Heart left ventricle (tissue), 13 donors: ENCODE data around the gene SDSL.

Source experiments
- CTCF ChIP-seq, 12 donors: fragments of 200-600 bp; sonication (generic) in 4 of 12; IDR thresholded peaks; one replicate each; pipeline versions ENCODE4 v1.5.0 to v1.8.0; 2018 to 2022; ENCODE audit warnings: antibody characterized with exemption in 12 of 12, mild to moderate bottlenecking in 5 of 12
- POLR2A ChIP-seq, 2 donors: fragments of 450-650 bp; IDR thresholded peaks; one replicate each; pipeline ENCODE4 v1.6.1; 2017; ENCODE audit warnings: antibody characterized with exemption in 2 of 2, mild to moderate bottlenecking in 2 of 2, moderate library complexity in 2 of 2
- donor health status: ischemic (EF 13 %, LVEDD 7.1; RV severe dilation, severe dysfunction).
- donor health status: DM: no; HTN: yes; CAD: no.
- donor health status: DM: no; HTN: no; CAD: no.
- donor health status: ischemic (EF 25% LVEDD 6.9; RV normal size, moderate dysfunction).
- donor health status: ischemic (EF 25% LVEDD 5.7; RV mildly dilated, moderate dysfunction).
- donor health status: ischemic (EF 35%, LVEDD 5.7; RV mildly dilated, moderate dysfunction).
- donor health status: nonischemic (EF 11% LVEDD 7.7; RV severe dilation, severe dysfunction).
- donor health status: DM: yes; HTN: yes; CAD: no.
- donor health status: PGD.
- donor health status: ischemic (EF 29% LVEDD 5.4; RV normal size, mild dysfunction).
- donor health status: nonischemic (EF 23%, LVEDD 6.1; RV moderate dilation, normal function).

GRCh38 chr12:113465808-113466453 lies 43.8 kb downstream of the SDSL start:
- TF ChIP-seq CTCF (IDR thresholded peaks at IDR 0.05): no peak
- no peak for TF ChIP-seq POLR2A (IDR thresholded peaks at IDR 0.05)
